GM12878 (cell line): ENCODE results near the gene TMCC3.

Experiments
- BCL3 ChIP-seq: IDR thresholded peaks from 2 replicates; pipeline ENCODE4 v1.6.1; 2011; ENCODE audit warnings: borderline replicate concordance, low read depth, mild to moderate bottlenecking, moderate library complexity, low read length; ENCODE audit not compliant: insufficient read depth, poor library complexity, severe bottlenecking
- CBFB ChIP-seq: IDR thresholded peaks from 2 replicates; pipeline ENCODE4 v1.6.1; 2016; ENCODE audit warnings: antibody characterized with exemption, low read depth
- CHD2 ChIP-seq: IDR thresholded peaks from 2 replicates; pipeline ENCODE4 v1.6.1; 2011; ENCODE audit warnings: low read depth, low read length, improper control_type of control experiment, borderline replicate concordance
- CTCF ChIP-seq, 3 experiments: IDR thresholded peaks in 2 of 3; conservative IDR thresholded peaks in 1 of 3; 2 replicates each; pipeline ENCODE4 v1.5.1; 2011; ENCODE audit warnings: low read depth in 3 of 3, low read length in 3 of 3, mild to moderate bottlenecking in 3 of 3, control low read depth in 2 of 3, moderate library complexity in 2 of 3, inconsistent platforms in 1 of 3, mixed read lengths in 1 of 3; ENCODE audit not compliant: control insufficient read depth in 2 of 3, insufficient read depth in 1 of 3; ENCODE audit errors: extremely low read depth in 1 of 3
- E2F4 ChIP-seq: IDR thresholded peaks from 2 replicates; pipeline ENCODE4 v1.6.1; 2012; ENCODE audit warnings: low read depth, low read length, improper control_type of control experiment
- EP300 ChIP-seq, 2 experiments: fragments of 150-350 bp in 1 of 2; IDR thresholded peaks; 2 replicates each; pipeline ENCODE4 v1.6.1; 2011 to 2012; ENCODE audit warnings: low read depth in 2 of 2, low read length in 2 of 2, borderline replicate concordance in 1 of 2, improper control_type of control experiment in 1 of 2, inconsistent platforms in 1 of 2; ENCODE audit not compliant: control insufficient read depth in 1 of 2
- EZH2 ChIP-seq: IDR thresholded peaks from 2 replicates; pipeline ENCODE4 v1.6.1; 2012; ENCODE audit warnings: low read depth, mild to moderate bottlenecking, control low read depth, inconsistent platforms, low read length, borderline replicate concordance; ENCODE audit not compliant: control insufficient read depth
- JUND ChIP-seq: IDR thresholded peaks from 2 replicates; pipeline ENCODE4 v1.6.1; 2012; ENCODE audit warnings: low read depth, mild to moderate bottlenecking, low read length, improper control_type of control experiment, moderate library complexity
- MTA3 ChIP-seq: IDR thresholded peaks from 2 replicates; pipeline ENCODE4 v1.6.1; 2012; ENCODE audit warnings: low read length, inconsistent platforms, borderline replicate concordance
- MYC ChIP-seq: IDR thresholded peaks from 2 replicates; pipeline ENCODE4 v1.6.1; 2011; ENCODE audit warnings: mild to moderate bottlenecking, low read length, moderate library complexity, inconsistent platforms; ENCODE audit not compliant: insufficient read depth, insufficient replicate concordance, insufficient read length, severe bottlenecking
- SMC3 ChIP-seq: IDR thresholded peaks from 2 replicates; pipeline ENCODE4 v1.6.1; 2011; ENCODE audit warnings: low read length, improper control_type of control experiment, borderline replicate concordance
- ZBTB33 ChIP-seq: fragments of 450-650 bp; IDR thresholded peaks from 2 replicates; pipeline ENCODE4 v1.6.1; 2017; ENCODE audit warnings: mild to moderate bottlenecking
- ZNF274 ChIP-seq: IDR thresholded peaks from one replicate; pipeline ENCODE4 v1.8.0; 2011; ENCODE audit not compliant: insufficient read length, insufficient read depth
- ZZZ3 ChIP-seq: IDR thresholded peaks from 2 replicates; pipeline ENCODE4 v1.6.1; 2011; ENCODE audit warnings: low read depth; ENCODE audit not compliant: control insufficient read depth, insufficient read length

GRCh38 chr12:94670075-94670474, 19.7 kb upstream of the TMCC3 start:
- TF ChIP-seq E2F4 (no peak), CTCF (IDR thresholded peaks at IDR 0.05 in 2 of 3, conservative IDR thresholded peaks at IDR 0.05 in 1 of 3; ENCODE audit: control insufficient read depth in 2 of 3, extremely low read depth in 1 of 3, insufficient read depth in 1 of 3, low read depth in 3 of 3, low read length in 3 of 3) (no peak), BCL3 (no peak), MYC (no peak), ZNF274 (no peak), CHD2 (no peak), EZH2 (no peak), MTA3 (no peak), CBFB (no peak), ZZZ3 (no peak), EP300 (IDR thresholded peaks at IDR 0.05; ENCODE audit: borderline replicate concordance in 1 of 2, control insufficient read depth in 1 of 2, low read depth in 2 of 2, low read length in 2 of 2) (no peak), SMC3 (no peak), JUND (no peak), ZBTB33 (no peak)
